ENCODE measurements around the gene TBL1Y. TPM values are rescaled to one million over a fixed set of nuclear protein-coding genes. Genes with fewer than 3 reads are reported as not detected.

Gene TBL1Y
- total RNA-seq, 1 experiment from 2014 or later = not detected

DNA sequence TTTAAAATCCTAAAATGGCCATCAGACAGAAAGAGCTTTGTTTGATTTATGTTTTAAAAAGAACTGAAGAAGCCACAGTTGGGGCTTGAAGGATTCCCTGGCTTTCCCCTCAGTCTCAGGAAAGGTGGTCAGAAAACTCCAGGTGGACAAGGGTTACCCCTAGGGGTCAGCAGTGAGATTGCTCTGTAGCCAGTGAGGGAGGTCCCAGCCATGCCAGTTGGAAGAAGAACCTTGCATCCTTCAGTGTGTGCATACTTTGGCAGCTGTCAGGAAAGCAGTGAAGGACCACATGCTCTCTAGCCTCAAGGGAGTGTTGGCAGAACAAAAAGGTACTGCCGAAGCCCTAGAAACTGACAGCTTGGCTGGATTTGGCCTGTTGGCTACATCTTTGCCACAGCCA is 182.3 kb downstream of the TBL1Y start:
- Histone ChIP-seq H3K9me3 (replicated peaks) (no peaks in the 10 kb centered on the region), H3K4me3 (no peak overlapping the region), H3K27me3 (no peaks in the 10 kb centered on the region), H3K36me3 (no peaks in the 10 kb centered on the region), H3K4me1 (no peaks in the 10 kb centered on the region), H3K27ac (no peak overlapping the region)
- peak in 1 of 2 experiments; percentile 3 for DNase-seq

GRCh38 chrY:7094365-7094764 is 183.9 kb downstream of the TBL1Y start:
- H3K4me3 ChIP-seq = no peak overlapping the region
- no peaks in the 10 kb centered on the region for H3K27me3 ChIP-seq
- no peak overlapping the region for H3K27ac ChIP-seq
- no peaks in the 10 kb centered on the region for H3K36me3 ChIP-seq
- no peaks in the 10 kb centered on the region for H3K4me1 ChIP-seq
- DNase-seq = no peak
- H3K9me3 ChIP-seq (replicated peaks) = no peaks in the 10 kb centered on the region

DNA sequence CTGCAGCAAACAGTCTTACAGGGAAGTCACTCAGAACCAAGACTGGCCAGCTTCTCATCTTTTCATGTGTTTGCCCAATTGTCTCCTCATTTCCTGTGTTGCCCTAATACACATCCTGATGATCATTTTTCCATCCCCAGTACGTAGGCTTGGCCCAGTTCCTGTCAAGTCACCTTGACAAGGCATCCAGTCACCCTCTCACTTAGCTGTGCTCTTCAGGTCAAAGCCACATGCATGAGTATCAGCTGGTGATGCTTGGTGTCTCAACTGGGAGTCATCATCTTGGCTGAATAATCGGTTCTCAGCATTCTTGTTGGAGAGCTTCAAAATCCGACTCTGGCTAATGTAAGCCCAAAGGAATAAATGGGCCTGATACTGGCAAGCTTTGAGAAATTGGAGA is 186.5 kb downstream of the TBL1Y start:
- Histone ChIP-seq H3K4me1 (no peaks in the 10 kb centered on the region), H3K4me3 (no peak overlapping the region), H3K27ac (no peak overlapping the region), H3K27me3 (no peaks in the 10 kb centered on the region), H3K9me3 (replicated peaks) (no peaks in the 10 kb centered on the region), H3K36me3 (no peaks in the 10 kb centered on the region)
- no peak for DNase-seq

DNA sequence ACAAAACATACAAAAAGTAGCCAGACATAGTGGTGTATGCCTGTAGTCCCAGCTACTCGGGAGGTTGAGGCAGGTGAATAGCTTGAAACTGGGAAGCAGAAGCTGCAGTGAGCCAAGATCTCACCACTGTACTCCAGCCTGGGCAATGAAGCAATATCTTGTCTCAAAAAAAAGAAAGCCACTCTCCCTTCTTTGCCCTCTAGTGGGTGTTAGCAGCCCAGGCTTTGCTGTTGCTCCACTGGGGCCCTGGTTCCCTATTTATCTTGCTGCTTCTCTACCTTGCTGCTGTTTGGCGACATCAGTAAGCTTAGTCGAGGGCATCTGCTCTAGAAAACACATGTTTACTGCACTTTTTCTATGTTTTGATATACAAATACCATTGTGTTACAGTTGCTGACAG is 189.2 kb downstream of the TBL1Y start:
- H3K36me3 ChIP-seq = no peaks in the 10 kb centered on the region
- H3K4me1 ChIP-seq = no peaks in the 10 kb centered on the region
- no peak for DNase-seq
- no peak overlapping the region for H3K27ac ChIP-seq
- no peak overlapping the region for H3K4me3 ChIP-seq
- no peaks in the 10 kb centered on the region for H3K27me3 ChIP-seq
- H3K9me3 ChIP-seq (replicated peaks) = no peaks in the 10 kb centered on the region

- Histone ChIP-seq H3K36me3 (no peaks in the 10 kb centered on the region), H3K9me3 (replicated peaks) (no peaks in the 10 kb centered on the region), H3K4me1 (no peaks in the 10 kb centered on the region), H3K4me3 (no peak overlapping the region), H3K27me3 (no peaks in the 10 kb centered on the region), H3K27ac (no peak overlapping the region)
- no peak for DNase-seq
Observed at GRCh38 chrY:7102680-7103079, 192.2 kb downstream of the TBL1Y start.

GRCh38 chrY:7107179-7107578 is 196.7 kb downstream of the TBL1Y start:
- no peaks in the 10 kb centered on the region for H3K36me3 ChIP-seq
- no peak overlapping the region for H3K27ac ChIP-seq
- DNase-seq = no peak
- no peak overlapping the region for H3K4me3 ChIP-seq
- H3K27me3 ChIP-seq = no peaks in the 10 kb centered on the region
- H3K4me1 ChIP-seq = no peaks in the 10 kb centered on the region
- H3K9me3 ChIP-seq (replicated peaks) = no peaks in the 10 kb centered on the region

DNA sequence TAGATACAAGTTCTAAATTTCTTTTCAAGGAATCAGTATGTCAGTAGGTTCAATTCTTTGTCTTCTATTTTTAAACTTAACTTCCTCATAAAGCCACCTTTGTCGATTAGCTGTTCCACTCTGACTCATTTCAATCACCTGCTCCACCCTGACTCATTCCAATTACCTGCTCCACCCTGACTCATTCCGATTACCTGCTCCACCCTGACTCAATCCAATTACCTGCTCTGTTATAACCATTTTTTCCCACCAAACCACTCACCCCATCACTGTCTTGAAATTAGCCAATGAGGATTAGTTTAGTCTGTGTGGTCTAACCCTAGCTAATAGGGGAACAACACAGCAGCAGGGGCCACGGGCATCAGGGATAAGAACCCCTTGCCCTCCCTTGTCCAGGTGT is 199.6 kb downstream of the TBL1Y start:
- Histone ChIP-seq H3K36me3 (no peaks in the 10 kb centered on the region), H3K27ac (no peak overlapping the region), H3K4me3 (no peak overlapping the region), H3K4me1 (no peaks in the 10 kb centered on the region), H3K9me3 (replicated peaks) (no peaks in the 10 kb centered on the region), H3K27me3 (no peaks in the 10 kb centered on the region)
- DNase-seq = no peak

DNA sequence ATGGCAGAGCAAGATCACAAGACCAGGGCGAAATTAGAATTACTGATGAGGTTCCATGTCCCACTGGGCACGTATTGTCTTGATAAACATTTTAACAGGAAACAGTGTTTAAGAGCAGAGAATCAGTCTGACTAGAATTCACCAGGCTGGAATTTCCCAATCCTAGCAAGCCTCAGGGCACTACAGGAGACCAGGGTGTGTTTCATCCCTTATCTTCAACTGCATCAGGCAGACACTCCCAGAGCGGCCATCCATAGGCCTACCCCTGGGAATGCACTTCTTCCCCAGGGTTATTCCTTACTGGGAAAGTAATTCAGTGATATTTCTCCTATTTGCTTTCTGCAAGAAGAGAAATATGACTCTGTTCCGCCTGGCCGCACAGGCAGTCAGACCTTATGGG is 205.4 kb downstream of the TBL1Y start:
- H3K9me3 ChIP-seq (replicated peaks) = no peaks in the 10 kb centered on the region
- no peaks in the 10 kb centered on the region for H3K36me3 ChIP-seq
- no peak for DNase-seq
- no peak overlapping the region for H3K27ac ChIP-seq
- no peaks in the 10 kb centered on the region for H3K27me3 ChIP-seq
- no peak overlapping the region for H3K4me3 ChIP-seq
- no peaks in the 10 kb centered on the region for H3K4me1 ChIP-seq

DNA sequence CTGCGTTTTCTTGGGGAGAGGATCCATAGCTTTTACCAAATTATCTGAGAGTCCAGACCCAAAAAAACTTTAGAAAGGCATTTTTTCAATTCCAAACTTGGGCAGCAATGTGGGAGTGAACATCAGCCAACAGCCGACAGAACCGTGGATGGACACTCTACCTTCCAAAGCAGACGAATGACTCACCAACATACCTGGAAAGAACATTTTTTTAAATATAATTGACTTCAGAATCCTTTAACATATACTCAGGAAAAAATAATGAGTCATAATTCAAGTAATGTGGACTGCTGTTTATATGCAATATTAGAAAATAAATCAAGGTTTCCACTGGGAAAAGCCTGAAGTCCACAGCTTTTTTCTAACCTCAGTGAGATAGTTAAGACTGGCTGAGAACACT is 211.7 kb downstream of the TBL1Y start:
- no peak overlapping the region for H3K27ac ChIP-seq
- no peaks in the 10 kb centered on the region for H3K4me1 ChIP-seq
- H3K27me3 ChIP-seq = no peaks in the 10 kb centered on the region
- no peaks in the 10 kb centered on the region for H3K36me3 ChIP-seq
- H3K9me3 ChIP-seq (replicated peaks) = no peaks in the 10 kb centered on the region
- H3K4me3 ChIP-seq = no peak overlapping the region
- DNase-seq = no peak

DNA sequence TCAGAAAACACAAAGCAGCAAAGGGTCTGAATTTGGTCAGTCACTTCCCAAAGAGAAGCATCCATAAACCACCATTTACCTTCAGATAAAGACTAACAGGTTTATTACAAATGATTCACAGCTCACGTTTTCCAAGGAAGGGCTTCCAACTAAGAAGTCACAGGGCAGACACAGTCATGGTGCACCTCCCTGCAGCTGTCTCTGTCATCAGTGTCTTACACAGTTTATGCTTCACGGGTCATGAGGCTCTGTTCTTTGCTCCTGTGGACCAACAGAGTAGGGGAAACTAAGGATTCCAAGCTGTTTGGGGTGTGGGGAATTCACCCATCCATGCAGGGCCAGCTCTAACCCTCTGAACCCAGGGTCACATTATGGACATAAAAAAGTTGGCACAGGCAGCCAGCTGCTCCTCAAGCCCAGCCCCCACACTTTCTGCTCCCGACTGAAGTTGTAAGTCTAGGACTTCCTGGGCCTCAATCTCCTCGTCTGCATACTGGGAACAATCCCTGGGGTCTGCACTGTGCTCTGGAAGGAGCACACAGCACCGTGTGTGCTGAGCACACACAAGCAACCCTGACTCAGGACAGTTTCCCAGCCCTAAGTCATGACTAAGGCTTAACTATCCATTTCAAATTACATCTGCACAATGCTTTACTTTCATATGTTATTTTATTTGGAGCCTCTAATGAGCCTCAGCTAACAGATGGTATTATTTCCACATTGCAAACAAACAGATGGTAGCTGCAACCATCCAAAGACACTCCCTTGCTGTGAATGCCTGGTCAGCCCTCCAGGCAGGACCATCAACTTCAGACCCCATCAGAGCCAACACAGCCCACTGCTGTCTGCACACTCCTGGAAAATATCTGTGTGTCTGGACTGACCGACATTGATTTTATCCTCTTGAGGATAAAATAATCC is 214.9 kb downstream of the TBL1Y start:
- Histone ChIP-seq H3K9me3 (replicated peaks) (no peaks in the 10 kb centered on the region), H3K4me1 (no peaks in the 10 kb centered on the region), H3K27ac (no peak overlapping the region), H3K36me3 (no peaks in the 10 kb centered on the region), H3K4me3 (no peak overlapping the region), H3K27me3 (no peaks in the 10 kb centered on the region)
- DNase-seq = no peak

DNA sequence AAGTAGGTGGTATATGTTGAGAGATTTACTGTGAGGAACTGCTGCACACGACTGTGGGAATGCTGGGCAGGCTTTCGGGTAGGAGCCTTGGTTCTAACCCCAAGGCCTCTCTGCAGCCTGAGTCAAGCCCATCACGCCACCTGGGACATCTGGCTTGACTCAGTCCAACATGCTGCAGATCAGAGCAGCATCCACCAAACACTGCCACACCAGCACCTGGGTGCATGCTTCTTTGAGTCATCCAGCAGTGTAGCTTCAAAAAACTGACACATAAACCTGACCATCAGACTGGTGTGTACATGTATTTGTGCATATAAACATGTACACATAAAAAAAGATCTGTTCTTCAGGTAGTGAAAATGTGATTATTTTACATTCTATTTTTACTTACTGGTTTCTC is 217.7 kb downstream of the TBL1Y start:
- H3K27ac ChIP-seq = no peak overlapping the region
- no peak overlapping the region for H3K4me3 ChIP-seq
- H3K9me3 ChIP-seq (replicated peaks) = no peaks in the 10 kb centered on the region
- H3K36me3 ChIP-seq = no peaks in the 10 kb centered on the region
- H3K27me3 ChIP-seq = no peaks in the 10 kb centered on the region
- no peak for DNase-seq
- no peaks in the 10 kb centered on the region for H3K4me1 ChIP-seq

Other genes with a start within 250 kb of the TBL1Y start
- gene AMELY, start 1.1 kb downstream of the TBL1Y start, total RNA-seq (2014; rRNA removed; shearing (Covaris generic)) = not detected in 2 replicates